ENCODE results near the gene GABRG3.

The GABRG3 gene

GRCh38 chr15:27410996-27411605, 440.1 kb downstream of the GABRG3 start:
- Mint-ChIP-seq H3K4me1 (ENCODE audit: low read depth) (no peaks in the 10 kb centered on the region), H3K27me3 (no peaks in the 10 kb centered on the region), H3K27ac (no peak overlapping the region), H3K36me3 (ENCODE audit: low read depth) (no peaks in the 10 kb centered on the region), H3K9me3 (peaks cover 49% of the 10 kb centered on the region), H3K4me3 (no peak overlapping the region)
- intact Hi-C loops (cut with micrococcal nuclease): no loop called here

- Mint-ChIP-seq H3K4me3 (no peak overlapping the region), H3K4me1 (ENCODE audit: low read depth) (no peaks in the 10 kb centered on the region), H3K36me3 (ENCODE audit: low read depth) (no peaks in the 10 kb centered on the region), H3K9me3 (peaks cover 50% of the 10 kb centered on the region), H3K27ac (no peak overlapping the region), H3K27me3 (no peaks in the 10 kb centered on the region)
- intact Hi-C loops (cut with micrococcal nuclease): no loop called here
These were observed 441.4 kb downstream of the GABRG3 start for GRCh38 chr15:27412415-27412814.

- intact Hi-C loops (cut with micrococcal nuclease): no loop called here
- Mint-ChIP-seq H3K4me1 (ENCODE audit: low read depth) (no peaks in the 10 kb centered on the region), H3K27ac (no peak overlapping the region), H3K4me3 (no peak overlapping the region), H3K9me3 (peaks cover 66% of the 10 kb centered on the region), H3K27me3 (no peaks in the 10 kb centered on the region), H3K36me3 (ENCODE audit: low read depth) (no peaks in the 10 kb centered on the region)
These were observed 443.3 kb downstream of the GABRG3 start for GRCh38 chr15:27414168-27414870.

- intact Hi-C loops (cut with micrococcal nuclease): no loop called here
- Mint-ChIP-seq H3K4me3 (no peak overlapping the region), H3K27me3 (no peaks in the 10 kb centered on the region), H3K4me1 (ENCODE audit: low read depth) (no peaks in the 10 kb centered on the region), H3K27ac (no peak overlapping the region), H3K36me3 (ENCODE audit: low read depth) (no peaks in the 10 kb centered on the region), H3K9me3 (peaks cover 51% of the 10 kb centered on the region)
These were observed 447.7 kb downstream of the GABRG3 start for GRCh38 chr15:27418726-27419125.

- no peak overlapping the region for H3K27ac Mint-ChIP-seq
These were observed 452.0 kb downstream of the GABRG3 start for GRCh38 chr15:27422997-27423396.

GRCh38 chr15:27426805-27427204, 455.8 kb downstream of the GABRG3 start:
- H3K4me3 Mint-ChIP-seq: no peak overlapping the region
- no peaks in the 10 kb centered on the region for H3K4me1 Mint-ChIP-seq (ENCODE audit: low read depth)
- H3K27me3 Mint-ChIP-seq: no peaks in the 10 kb centered on the region
- peaks cover 8% of the 10 kb centered on the region for H3K9me3 Mint-ChIP-seq
- no peak overlapping the region for H3K27ac Mint-ChIP-seq
- H3K36me3 Mint-ChIP-seq (ENCODE audit: low read depth): no peaks in the 10 kb centered on the region
- intact Hi-C loops (cut with micrococcal nuclease): no loop called here

More at GRCh38 chr15:27422997-27423396, 452.0 kb downstream of the GABRG3 start:
- H3K4me3 Mint-ChIP-seq: no peak overlapping the region
- H3K27me3 Mint-ChIP-seq: no peaks in the 10 kb centered on the region
- H3K36me3 Mint-ChIP-seq (ENCODE audit: low read depth): no peaks in the 10 kb centered on the region
- H3K9me3 Mint-ChIP-seq: peaks cover 13% of the 10 kb centered on the region
- intact Hi-C loops (cut with micrococcal nuclease): no loop called here
- H3K4me1 Mint-ChIP-seq (ENCODE audit: low read depth): no peaks in the 10 kb centered on the region

- intact Hi-C loops (cut with micrococcal nuclease): no loop called here
- no peaks in the 10 kb centered on the region for H3K4me1 Mint-ChIP-seq (ENCODE audit: low read depth)
- H3K36me3 Mint-ChIP-seq (ENCODE audit: low read depth): no peaks in the 10 kb centered on the region
- no peaks in the 10 kb centered on the region for H3K27me3 Mint-ChIP-seq
- peaks cover 8% of the 10 kb centered on the region for H3K9me3 Mint-ChIP-seq
- no peak overlapping the region for H3K27ac Mint-ChIP-seq
- no peak overlapping the region for H3K4me3 Mint-ChIP-seq
These were observed 456.3 kb downstream of the GABRG3 start for GRCh38 chr15:27427276-27427675.

GRCh38 chr15:27428151-27428550, 457.2 kb downstream of the GABRG3 start:
- no peak overlapping the region for H3K27ac Mint-ChIP-seq
- intact Hi-C loops (cut with micrococcal nuclease): no loop called here
- no peaks in the 10 kb centered on the region for H3K27me3 Mint-ChIP-seq
- peaks cover 17% of the 10 kb centered on the region for H3K9me3 Mint-ChIP-seq
- H3K36me3 Mint-ChIP-seq (ENCODE audit: low read depth): no peaks in the 10 kb centered on the region
- H3K4me3 Mint-ChIP-seq: no peak overlapping the region
- H3K4me1 Mint-ChIP-seq (ENCODE audit: low read depth): no peaks in the 10 kb centered on the region

GRCh38 chr15:27429577-27429976, 458.6 kb downstream of the GABRG3 start:
- H3K4me3 Mint-ChIP-seq: no peak overlapping the region
- no peak overlapping the region for H3K27ac Mint-ChIP-seq

GRCh38 chr15:27433604-27434003, 462.6 kb downstream of the GABRG3 start:
- H3K9me3 Mint-ChIP-seq: peaks cover 55% of the 10 kb centered on the region
- H3K36me3 Mint-ChIP-seq (ENCODE audit: low read depth): no peaks in the 10 kb centered on the region
- H3K4me1 Mint-ChIP-seq (ENCODE audit: low read depth): no peaks in the 10 kb centered on the region
- H3K4me3 Mint-ChIP-seq: no peak overlapping the region
- H3K27me3 Mint-ChIP-seq: no peaks in the 10 kb centered on the region
- no peak overlapping the region for H3K27ac Mint-ChIP-seq
- intact Hi-C loops (cut with micrococcal nuclease): no loop called here

More at GRCh38 chr15:27429577-27429976, 458.6 kb downstream of the GABRG3 start:
- H3K27me3 Mint-ChIP-seq: no peaks in the 10 kb centered on the region
- intact Hi-C loops (cut with micrococcal nuclease): no loop called here
- H3K9me3 Mint-ChIP-seq: peaks cover 21% of the 10 kb centered on the region
- no peaks in the 10 kb centered on the region for H3K36me3 Mint-ChIP-seq (ENCODE audit: low read depth)
- no peaks in the 10 kb centered on the region for H3K4me1 Mint-ChIP-seq (ENCODE audit: low read depth)

- Mint-ChIP-seq H3K27ac (no peak overlapping the region), H3K4me3 (no peak overlapping the region), H3K36me3 (ENCODE audit: low read depth) (no peaks in the 10 kb centered on the region), H3K9me3 (peaks cover 74% of the 10 kb centered on the region), H3K27me3 (no peaks in the 10 kb centered on the region), H3K4me1 (ENCODE audit: low read depth) (no peaks in the 10 kb centered on the region)
- intact Hi-C loops (cut with micrococcal nuclease): no loop called here
These were observed 467.7 kb downstream of the GABRG3 start for GRCh38 chr15:27438403-27439375.

- no peaks in the 10 kb centered on the region for H3K4me1 Mint-ChIP-seq (ENCODE audit: low read depth)
- intact Hi-C loops (cut with micrococcal nuclease): no loop called here
- no peak overlapping the region for H3K4me3 Mint-ChIP-seq
- no peaks in the 10 kb centered on the region for H3K27me3 Mint-ChIP-seq
- H3K36me3 Mint-ChIP-seq (ENCODE audit: low read depth): no peaks in the 10 kb centered on the region
- peaks cover 56% of the 10 kb centered on the region for H3K9me3 Mint-ChIP-seq
- no peak overlapping the region for H3K27ac Mint-ChIP-seq
These were observed 470.1 kb downstream of the GABRG3 start for GRCh38 chr15:27441120-27441519.

- H3K36me3 Mint-ChIP-seq (ENCODE audit: low read depth): no peaks in the 10 kb centered on the region
- intact Hi-C loops (cut with micrococcal nuclease): no loop called here
- no peak overlapping the region for H3K4me3 Mint-ChIP-seq
- H3K27me3 Mint-ChIP-seq: no peaks in the 10 kb centered on the region
- H3K9me3 Mint-ChIP-seq: peaks cover 22% of the 10 kb centered on the region
- H3K4me1 Mint-ChIP-seq (ENCODE audit: low read depth): no peaks in the 10 kb centered on the region
- H3K27ac Mint-ChIP-seq: no peak overlapping the region
These were observed 477.3 kb downstream of the GABRG3 start for GRCh38 chr15:27448234-27448633.

GRCh38 chr15:27448986-27449385, 478.0 kb downstream of the GABRG3 start:
- intact Hi-C loops (cut with micrococcal nuclease): no loop called here
- no peak overlapping the region for H3K27ac Mint-ChIP-seq
- peaks cover 22% of the 10 kb centered on the region for H3K9me3 Mint-ChIP-seq
- no peak overlapping the region for H3K4me3 Mint-ChIP-seq
- no peaks in the 10 kb centered on the region for H3K4me1 Mint-ChIP-seq (ENCODE audit: low read depth)
- no peaks in the 10 kb centered on the region for H3K36me3 Mint-ChIP-seq (ENCODE audit: low read depth)
- H3K27me3 Mint-ChIP-seq: no peaks in the 10 kb centered on the region
